Frontal cortex (tissue), 4 donors: ENCODE data around the gene STON1. TPM values are rescaled to one million over a fixed set of nuclear protein-coding genes. Genes with fewer than 3 reads are reported as not detected.
"Not testable (repeated sequence)": the region's sequence is repeated elsewhere in the genome, so short reads cannot be mapped to it uniquely, and the experiment has no call there.

Experiments used
- DNase-seq, 2 donors: peaks; one replicate each; pipeline ENCODE4 v3.0.0; 2012; ENCODE audit warnings: low spot score in 2 of 2
- FAIRE-seq: peaks from 2 replicates; lab custom pipeline; 2012; peaks lifted over from hg19 to GRCh38; lab: Jason Lieb, UNC
- total RNA-seq: library from RNA; depleted of rRNA; stranded (reverse); fragments of >200 nt; gene quantifications from one replicate; pipeline ENCODE4 v1.2.3, GENCODE V29; 2014
- donor health status: control.
- donor health status: control.
- donor health status: control.

STON1 gene
- total RNA-seq, 1 donor from 2014 or later: 3.7 TPM

GRCh38 chr2:48566592-48567310 is 36.8 kb downstream of the STON1 start:
- FAIRE-seq: no peak

GRCh38 chr2:48567671-48568070 is 37.7 kb downstream of the STON1 start:
- FAIRE-seq (no peak), DNase-seq (no peak)

More at GRCh38 chr2:48566592-48567310, 36.8 kb downstream of the STON1 start:
- DNase-seq: peak in 1 of 2 donors; percentile 25

GRCh38 chr2:48568547-48568946 is 38.6 kb downstream of the STON1 start:
- no peak for FAIRE-seq
- no peak for DNase-seq

GRCh38 chr2:48569433-48569832 is 39.5 kb downstream of the STON1 start:
- FAIRE-seq (no peak), DNase-seq (no peak)

GRCh38 chr2:48572816-48573215 is 42.9 kb downstream of the STON1 start:
- FAIRE-seq: no peak
- DNase-seq: no peak

GRCh38 chr2:48574353-48575287 is 44.7 kb downstream of the STON1 start:
- FAIRE-seq: no peak

GRCh38 chr2:48578313-48578712 is 48.4 kb downstream of the STON1 start:
- no peak for FAIRE-seq
- DNase-seq: no peak

More at GRCh38 chr2:48574353-48575287, 44.7 kb downstream of the STON1 start:
- DNase-seq: no peak

GRCh38 chr2:48583961-48584360 is 54.0 kb downstream of the STON1 start:
- FAIRE-seq (no peak), DNase-seq (no peak)

- DNase-seq (no peak), FAIRE-seq (no peak)
Measured at GRCh38 chr2:48584551-48584950, 54.6 kb downstream of the STON1 start.

- DNase-seq: no peak
- no peak for FAIRE-seq
Measured at GRCh38 chr2:48586433-48586832, 56.5 kb downstream of the STON1 start.

- DNase-seq (no peak), FAIRE-seq (no peak)
Measured at GRCh38 chr2:48587560-48587959, 57.6 kb downstream of the STON1 start.

GRCh38 chr2:48587961-48588360 is 58.0 kb downstream of the STON1 start:
- FAIRE-seq (no peak), DNase-seq (no peak)

- FAIRE-seq: no peak
- DNase-seq: no peak
Measured at GRCh38 chr2:48588745-48589144, 58.8 kb downstream of the STON1 start.

GRCh38 chr2:48589170-48589767 is 59.3 kb downstream of the STON1 start:
- peak; percentile 75 for FAIRE-seq
- DNase-seq: peak in 1 of 2 donors; percentile 49

- FAIRE-seq: no peak
Measured at GRCh38 chr2:48590017-48590416, 60.1 kb downstream of the STON1 start.

GRCh38 chr2:48592067-48592466 is 62.1 kb downstream of the STON1 start:
- no peak for DNase-seq
- FAIRE-seq: no peak

More at GRCh38 chr2:48590017-48590416, 60.1 kb downstream of the STON1 start:
- no peak for DNase-seq

- not testable (repeated sequence) for FAIRE-seq, DNase-seq
Measured at GRCh38 chr2:48596751-48597150, 66.8 kb downstream of the STON1 start.

- DNase-seq (no peak), FAIRE-seq (no peak)
Measured at GRCh38 chr2:48597492-48597891, 67.5 kb downstream of the STON1 start.

GRCh38 chr2:48600204-48600813 is 70.4 kb downstream of the STON1 start:
- FAIRE-seq: no peak
- DNase-seq: no peak

- DNase-seq: no peak
- FAIRE-seq: no peak
Measured at GRCh38 chr2:48600917-48601316, 71.0 kb downstream of the STON1 start.
